ENCODE data around the gene HOXB4.

HOXB4 gene

DNA sequence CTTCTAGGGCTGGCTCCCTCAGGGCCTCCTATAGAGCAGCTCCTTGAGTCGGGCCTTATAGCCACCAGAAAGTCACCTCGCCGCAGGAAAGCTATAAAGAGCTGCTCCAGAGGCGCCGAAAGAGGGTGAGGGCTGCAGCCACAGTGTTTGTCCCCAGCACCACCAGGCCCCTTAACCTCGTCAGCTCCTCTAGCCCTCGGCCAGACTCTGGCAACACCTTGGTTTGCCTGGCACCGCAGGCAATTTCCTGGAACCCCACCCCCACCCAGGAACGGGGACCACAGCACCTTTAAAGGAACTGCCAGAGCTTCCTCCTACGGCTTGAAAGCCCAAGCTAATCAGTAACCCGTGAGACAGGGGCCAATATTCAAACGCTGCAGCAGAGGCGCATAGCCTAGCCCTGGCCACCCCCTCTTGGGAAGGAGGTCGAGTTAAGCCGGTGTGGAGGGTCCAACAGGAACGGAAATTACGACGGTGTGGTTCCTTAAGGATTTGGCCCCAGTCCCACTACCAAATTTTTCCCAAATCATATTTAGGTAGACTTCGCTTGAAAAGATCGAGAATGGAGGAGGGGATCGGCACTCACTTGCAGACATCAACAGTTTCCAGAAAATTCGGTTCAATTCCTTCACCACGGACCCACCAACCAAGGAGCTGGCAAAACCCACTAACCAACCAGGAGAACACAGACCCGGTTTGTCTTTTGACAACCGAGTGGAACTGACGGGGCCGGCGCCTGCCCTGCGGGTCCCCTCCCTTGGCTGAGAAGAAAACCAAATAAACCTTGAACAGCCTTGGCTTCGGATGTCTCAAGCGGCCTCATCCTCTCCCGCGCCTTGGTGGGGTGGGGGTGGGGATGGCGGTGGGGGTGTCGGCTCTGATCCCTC, 23.6 kb upstream of the HOXB4 start:
- DNase-seq (ENCODE audit: low read depth, low spot score), result peak; percentile 68

GRCh38 chr17:48601207-48601538, 23.0 kb upstream of the HOXB4 start:
- DNase-seq (ENCODE audit: low read depth, low spot score), result no peak

DNA sequence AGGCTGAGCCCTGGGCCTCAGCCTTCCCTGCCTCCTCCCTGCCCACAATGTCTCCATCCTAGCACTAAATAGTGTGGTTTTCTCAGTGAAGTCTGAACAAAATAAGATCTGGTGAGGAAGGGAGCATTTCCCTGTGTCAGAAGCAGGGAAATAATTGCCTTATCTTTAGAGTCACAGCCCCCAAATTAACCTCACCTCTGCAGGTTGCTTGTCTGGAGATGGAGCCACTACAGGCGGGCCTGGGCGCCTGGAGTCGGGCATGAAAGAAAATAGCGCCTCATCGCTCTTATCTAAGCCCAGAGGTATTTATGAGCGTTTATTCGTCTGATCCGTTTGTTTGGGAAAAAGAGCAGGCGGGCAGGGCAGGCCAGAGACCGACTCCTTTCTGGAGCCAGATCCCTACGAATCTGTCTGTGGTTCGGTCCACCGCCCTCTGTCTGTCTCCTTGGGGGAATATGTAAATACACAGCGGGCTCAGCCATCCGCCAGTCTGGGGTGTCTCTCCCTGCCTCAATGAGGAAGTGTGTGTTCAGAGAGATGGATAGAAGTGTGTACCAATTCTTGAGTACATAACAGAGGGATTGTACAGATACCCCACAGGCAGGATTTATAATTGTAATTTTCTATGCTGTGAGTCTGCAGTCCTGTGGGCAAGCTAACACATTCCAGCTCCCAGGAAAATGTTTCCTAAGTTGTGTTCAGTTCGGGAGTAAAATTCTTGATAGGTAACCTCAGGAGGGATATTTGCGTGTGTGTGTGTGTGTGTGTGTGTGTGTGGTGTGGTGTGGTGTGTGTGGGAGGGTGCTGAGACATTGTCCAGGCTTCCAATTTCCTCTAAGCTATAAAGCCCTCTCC, 22.3 kb upstream of the HOXB4 start:
- peak; percentile 86 for DNase-seq (ENCODE audit: low read depth, low spot score)

GRCh38 chr17:48599354-48599753, 21.2 kb upstream of the HOXB4 start:
- DNase-seq (ENCODE audit: low read depth, low spot score), result no peak

GRCh38 chr17:48598736-48599135, 20.6 kb upstream of the HOXB4 start:
- DNase-seq (ENCODE audit: low read depth, low spot score), result no peak

- peak; percentile 67 for DNase-seq (ENCODE audit: low read depth, low spot score)
Observed at GRCh38 chr17:48597778-48598631, 19.9 kb upstream of the HOXB4 start.

DNA sequence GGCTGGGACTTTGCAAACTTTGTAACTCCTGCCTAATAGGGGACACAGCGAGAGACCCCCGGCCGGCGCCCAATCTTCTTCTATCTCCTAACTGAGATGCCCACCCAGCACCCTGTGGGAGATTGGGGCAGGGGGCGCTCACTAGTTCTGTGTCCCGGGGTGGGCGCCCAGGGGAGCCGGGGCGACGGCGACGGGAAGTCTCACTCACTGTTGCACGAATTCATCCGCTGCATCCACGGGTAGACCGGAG, 19.3 kb upstream of the HOXB4 start:
- no peak for DNase-seq (ENCODE audit: low read depth, low spot score)

DNA sequence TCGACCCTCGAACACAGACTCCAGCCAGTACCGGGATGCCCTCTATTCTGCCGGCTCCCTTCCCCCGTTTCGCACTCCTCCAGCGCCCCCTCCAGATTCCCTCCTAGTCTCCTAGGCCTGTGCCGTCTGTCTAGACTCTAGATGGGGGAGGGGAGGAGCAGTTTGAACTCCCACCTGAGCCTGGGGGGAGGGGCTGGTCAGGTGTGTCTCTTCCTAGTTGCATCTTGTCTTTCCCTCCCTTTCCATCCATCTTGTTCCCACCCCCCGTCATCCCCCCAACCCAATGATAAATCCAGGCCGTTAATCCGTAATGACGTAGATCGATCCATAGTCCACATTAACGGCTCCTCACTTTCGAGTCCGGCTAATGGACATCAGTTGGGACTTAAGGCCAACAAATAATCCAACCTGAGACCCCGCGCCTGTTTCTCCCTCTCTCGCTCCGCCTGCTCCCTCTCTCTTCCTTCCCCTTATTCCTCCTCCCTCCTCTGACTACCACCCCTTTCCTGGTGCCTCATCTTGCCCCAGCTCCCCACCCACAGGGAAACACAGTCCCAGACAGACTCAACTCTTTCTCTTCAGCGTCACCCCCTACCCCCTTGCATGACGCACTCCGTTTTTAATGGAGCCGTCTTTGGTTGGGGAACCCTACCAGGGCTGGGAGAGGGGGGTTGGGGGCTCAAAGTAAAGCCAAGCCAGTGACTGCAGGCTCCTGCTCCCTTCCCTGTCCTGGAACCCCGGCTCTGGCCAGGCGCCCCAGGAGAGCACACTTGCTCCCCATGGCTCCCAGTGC, 18.8 kb upstream of the HOXB4 start:
- DNase-seq (ENCODE audit: low read depth, low spot score), result no peak

DNA sequence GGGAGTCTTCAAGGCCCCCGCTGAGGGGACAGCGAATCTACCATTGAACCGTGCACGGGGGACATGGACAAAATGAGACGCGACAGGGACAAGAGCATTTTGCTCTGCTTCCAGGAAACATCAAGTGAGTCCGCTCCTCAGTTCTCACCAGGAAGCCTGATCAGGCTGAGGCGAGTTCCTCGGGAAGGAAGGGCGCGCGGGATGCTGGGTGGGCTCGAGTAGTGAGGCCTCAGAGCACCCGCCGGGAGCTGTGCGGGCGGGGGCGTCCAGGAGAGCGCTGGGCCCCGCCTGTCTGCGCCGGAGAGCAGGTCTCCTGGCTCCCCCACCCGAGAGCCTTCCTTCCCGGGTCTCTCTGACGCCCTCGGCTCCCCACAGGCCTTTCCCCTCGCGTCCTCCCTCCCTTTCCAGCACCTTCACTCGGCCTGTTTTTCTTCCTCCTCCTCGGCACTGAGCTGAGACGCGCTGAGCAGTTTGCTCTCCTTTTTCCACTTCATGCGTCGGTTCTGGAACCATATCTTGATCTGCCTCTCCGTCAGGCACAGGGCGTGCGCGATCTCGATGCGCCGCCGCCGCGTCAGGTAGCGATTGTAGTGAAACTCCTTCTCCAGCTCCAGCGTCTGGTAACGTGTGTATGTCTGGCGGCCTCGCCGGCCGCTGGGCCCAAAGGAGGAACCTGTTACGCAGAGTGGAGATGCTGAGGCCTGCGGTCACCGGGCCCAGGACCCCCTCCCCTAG, 18.0 kb upstream of the HOXB4 start:
- peak; percentile 64 for DNase-seq (ENCODE audit: low read depth, low spot score)

- peak; percentile 57 for DNase-seq (ENCODE audit: low read depth, low spot score)
Observed at GRCh38 chr17:48595278-48595999, 17.3 kb upstream of the HOXB4 start.

- peak; percentile 66 for DNase-seq (ENCODE audit: low read depth, low spot score)
Observed at GRCh38 chr17:48594538-48595277, 16.6 kb upstream of the HOXB4 start.

DNA sequence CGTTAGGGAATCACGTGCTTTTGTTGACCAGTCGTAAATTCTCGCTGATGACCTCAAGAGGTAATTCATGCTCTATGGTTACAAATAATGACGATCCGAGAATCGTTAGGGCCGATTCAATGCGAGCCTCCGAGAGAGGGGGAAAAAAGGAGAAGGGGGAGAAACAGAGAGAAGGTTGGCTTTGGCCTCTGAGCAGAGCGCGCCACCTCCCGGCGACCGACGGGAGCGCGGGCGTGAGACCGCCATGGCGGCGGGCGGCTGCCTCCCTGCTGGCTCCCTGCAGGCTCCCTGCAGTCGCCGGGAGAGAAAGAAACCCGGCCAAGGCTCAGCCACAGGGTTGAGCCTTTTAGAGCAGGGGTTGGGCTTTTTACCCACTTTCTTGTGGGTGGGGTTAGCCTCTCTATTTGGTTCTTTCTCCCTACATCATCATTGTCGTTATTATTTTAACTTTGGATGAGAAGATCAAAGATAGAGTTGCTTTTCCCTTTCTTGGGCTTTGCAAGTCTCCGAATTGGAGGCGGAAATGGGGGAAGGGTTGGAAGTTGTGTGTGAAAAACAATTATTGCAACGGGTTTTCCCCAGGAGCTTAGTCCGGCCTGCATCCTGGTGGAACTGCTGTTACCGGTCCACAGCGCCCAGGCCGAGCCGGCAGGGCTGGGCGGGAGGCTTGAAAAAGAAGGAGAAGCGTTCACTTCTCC, 15.8 kb upstream of the HOXB4 start:
- DNase-seq (ENCODE audit: low read depth, low spot score), result peak; percentile 98

DNA sequence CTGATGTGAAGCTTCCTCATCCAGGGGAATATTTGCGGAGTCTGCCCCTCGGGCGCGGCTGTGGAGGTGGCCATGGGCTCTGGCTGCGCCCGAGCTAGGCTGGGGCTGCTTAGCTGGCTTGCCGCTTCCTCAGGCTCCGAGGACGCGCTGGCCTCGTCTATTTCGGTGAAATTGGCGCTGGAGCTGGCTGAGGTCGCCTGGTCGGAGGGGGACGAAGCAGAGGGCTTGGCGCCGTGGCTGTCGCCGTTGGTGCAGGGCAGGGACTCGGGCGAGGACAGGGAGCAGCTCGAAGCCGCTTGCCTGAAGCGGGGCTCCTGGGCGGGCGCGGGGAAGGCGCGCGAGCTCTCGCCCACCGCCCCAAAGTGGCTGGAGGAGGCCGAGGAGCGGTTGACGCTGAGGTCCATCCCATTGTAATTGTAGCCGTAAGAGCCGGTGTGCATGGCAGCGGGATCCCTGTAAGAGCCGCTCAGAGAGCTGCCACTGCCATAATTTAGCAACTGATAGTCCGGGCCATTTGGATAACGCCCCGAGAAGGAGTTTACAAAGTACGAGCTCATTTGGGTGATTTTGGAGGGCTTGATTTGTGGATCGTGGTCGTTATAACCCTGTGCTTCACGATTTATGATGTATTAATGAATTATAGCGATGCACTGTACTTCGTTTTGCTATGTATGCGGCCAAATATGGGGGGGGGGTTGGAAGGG, 15.1 kb upstream of the HOXB4 start, which contains the start of gene HOXB5:
HOXB5 (minus strand) TSS at position 654 of the 704 bp plus-strand sequence; CDS start at position 557, 97 bp downstream.
- peak; percentile 77 for DNase-seq (ENCODE audit: low read depth, low spot score)

GRCh38 chr17:48592577-48592976, 14.4 kb upstream of the HOXB4 start:
- no peak for DNase-seq (ENCODE audit: low read depth, low spot score)

DNA sequence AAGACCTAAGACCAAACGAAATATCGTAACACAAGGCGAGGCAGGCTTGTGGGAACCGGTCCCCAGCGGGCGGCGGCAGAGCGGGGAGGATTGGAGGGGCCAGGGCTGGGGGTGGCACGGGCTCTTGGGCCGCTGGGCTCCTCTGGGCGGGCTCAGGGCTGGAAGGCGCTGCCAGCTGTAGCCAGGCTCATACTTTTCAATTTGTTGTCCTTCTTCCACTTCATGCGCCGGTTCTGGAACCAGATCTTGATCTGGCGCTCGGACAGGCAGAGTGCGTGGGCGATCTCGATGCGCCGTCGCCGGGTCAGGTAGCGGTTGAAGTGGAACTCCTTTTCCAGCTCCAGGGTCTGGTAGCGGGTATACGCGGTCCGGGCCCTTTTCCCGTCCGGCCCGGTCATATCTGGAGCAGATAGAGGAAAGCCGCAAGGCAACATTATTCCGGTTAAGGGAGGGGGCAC, 13.9 kb upstream of the HOXB4 start:
- no peak for DNase-seq (ENCODE audit: low read depth, low spot score)

DNA sequence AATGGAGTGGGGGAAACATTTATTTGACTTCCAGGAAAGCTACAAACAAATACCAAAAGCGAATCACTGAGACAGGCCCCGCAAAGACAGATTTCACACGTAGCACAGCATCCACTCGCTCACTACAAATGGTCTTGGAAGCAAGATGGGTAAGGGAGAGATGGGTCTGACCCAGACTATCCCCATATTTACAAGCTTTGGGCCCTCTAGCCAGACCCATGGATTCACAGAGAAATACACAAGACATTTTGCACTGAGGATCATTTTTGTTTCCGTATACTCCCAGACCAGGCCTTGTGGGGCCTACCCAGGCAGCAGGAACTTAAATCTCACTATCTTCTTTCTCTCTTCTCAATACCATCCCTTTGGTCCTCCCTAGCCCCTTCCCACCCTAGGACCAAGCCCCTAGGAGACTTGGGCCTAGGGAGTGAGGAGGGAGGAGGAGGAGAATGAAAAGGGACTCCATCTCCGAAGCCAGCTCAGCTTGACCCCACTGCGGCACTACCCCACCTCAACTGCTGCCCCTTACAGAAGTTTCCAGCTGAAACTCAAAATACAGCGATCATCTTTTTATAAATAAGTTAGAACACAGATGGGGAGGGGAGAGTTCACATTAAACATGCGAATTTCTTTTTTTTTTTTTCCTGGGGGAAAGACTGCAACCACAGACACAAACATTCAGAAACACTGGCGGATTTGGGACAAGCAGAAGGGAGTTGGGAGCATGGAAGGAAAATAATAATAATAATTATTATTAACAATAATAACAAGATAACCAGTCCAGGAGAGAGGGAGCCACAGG, 13.3 kb upstream of the HOXB4 start:
- no peak for DNase-seq (ENCODE audit: low read depth, low spot score)

DNA sequence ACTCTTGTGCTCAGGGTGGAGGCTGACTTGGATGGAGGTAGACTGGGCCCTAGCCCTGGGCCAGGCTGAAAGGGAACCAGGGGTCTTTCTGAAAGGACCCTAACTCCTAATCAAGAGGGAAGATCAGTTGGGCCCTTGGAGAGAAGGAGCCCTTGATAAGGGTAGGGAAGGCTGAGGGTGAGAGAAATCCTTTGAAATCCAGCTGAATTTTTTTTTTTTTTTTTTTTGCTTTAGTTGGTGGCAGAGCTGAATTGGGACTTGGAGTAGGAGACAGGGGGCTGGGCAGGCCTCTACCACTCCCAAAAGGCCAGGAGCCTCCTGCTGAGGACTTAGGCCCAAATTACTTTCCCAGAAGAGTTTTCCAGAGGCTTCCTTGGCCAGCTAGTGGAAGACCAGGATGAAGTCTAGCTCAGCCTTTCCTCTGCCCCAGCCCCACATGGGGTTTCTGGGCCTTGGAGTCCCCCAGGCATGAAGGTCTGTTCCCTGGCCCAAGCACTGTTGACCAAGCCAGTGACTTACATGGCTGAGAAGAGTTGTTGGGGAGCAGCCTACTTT, 12.5 kb upstream of the HOXB4 start:
- no peak for DNase-seq (ENCODE audit: low read depth, low spot score)
